Neuronal stem cell (in vitro differentiated cells): ENCODE results near the gene TBC1D22A.

ENCODE experiments used
- DNase-seq: peaks from one replicate; pipeline ENCODE4 v3.0.0-alpha.2; 2013; ENCODE audit warnings: low spot score
- H2AFZ ChIP-seq: one replicate; pipeline ENCODE4 v1.6.1; 2013; ENCODE audit warnings: mild to moderate bottlenecking, low read length, inconsistent platforms
- H2AK5ac ChIP-seq: 2 replicates; pipeline ENCODE4 v1.6.1; 2013; ENCODE audit warnings: low read depth, mild to moderate bottlenecking, inconsistent platforms, low read length, moderate library complexity, mixed read lengths
- H2BK120ac ChIP-seq: 2 replicates; pipeline ENCODE4 v1.6.1; 2013; ENCODE audit warnings: low read depth, mild to moderate bottlenecking, inconsistent platforms, low read length, moderate library complexity, mixed read lengths
- H2BK12ac ChIP-seq: one replicate; pipeline ENCODE4 v1.6.1; 2013; ENCODE audit warnings: low read length, inconsistent platforms
- H2BK15ac ChIP-seq: 2 replicates; pipeline ENCODE4 v1.6.1; 2013; ENCODE audit warnings: mild to moderate bottlenecking, low read length, inconsistent platforms, mixed read lengths
- H2BK5ac ChIP-seq: one replicate; pipeline ENCODE4 v1.6.1; 2013; ENCODE audit warnings: inconsistent platforms, mild to moderate bottlenecking, low read length, moderate library complexity
- H3K14ac ChIP-seq: one replicate; pipeline ENCODE4 v1.6.1; 2013; ENCODE audit warnings: low read length, inconsistent platforms
- H3K18ac ChIP-seq: 2 replicates; pipeline ENCODE4 v1.6.1; 2013; ENCODE audit warnings: low read length, inconsistent platforms
- H3K23ac ChIP-seq: 2 replicates; pipeline ENCODE4 v1.6.1; 2013; ENCODE audit warnings: low read depth, mild to moderate bottlenecking, mixed read lengths, low read length, inconsistent platforms; ENCODE audit not compliant: poor library complexity
- H3K27ac ChIP-seq: replicated peaks from 3 replicates; pipeline ENCODE4 v1.5.1; 2013; ENCODE audit warnings: low read length, inconsistent platforms
- H3K27me3 ChIP-seq, 3 experiments: 2 replicates each; pipeline ENCODE4 v1.6.1; 2013; ENCODE audit warnings: low read length in 3 of 3, mild to moderate bottlenecking in 2 of 3, inconsistent platforms in 1 of 3, low read depth in 1 of 3, mixed read lengths in 1 of 3, moderate library complexity in 1 of 3; ENCODE audit not compliant: control insufficient read depth in 3 of 3, insufficient read depth in 3 of 3
- H3K36me3 ChIP-seq, 2 donors: replicated peaks in 1 of 2; 2 replicates each; pipeline ENCODE4 v1.6.1; 2013; ENCODE audit warnings: low read length in 2 of 2; ENCODE audit not compliant: control insufficient read depth in 2 of 2, insufficient read depth in 2 of 2
- H3K4ac ChIP-seq: 2 replicates; pipeline ENCODE4 v1.6.1; 2013; ENCODE audit warnings: inconsistent platforms, mild to moderate bottlenecking, low read length, moderate library complexity
- H3K4me1 ChIP-seq, 2 donors: 1 replicate in 1 of 2; 2 replicates in 1 of 2; pipeline ENCODE4 v1.6.1; 2013; ENCODE audit warnings: low read length in 2 of 2, low read depth in 1 of 2; ENCODE audit not compliant: control insufficient read depth in 2 of 2, insufficient read depth in 1 of 2
- H3K4me2 ChIP-seq: one replicate; pipeline ENCODE4 v1.6.1; 2013; ENCODE audit warnings: mild to moderate bottlenecking, low read length, inconsistent platforms; ENCODE audit not compliant: insufficient read depth, poor library complexity, severe bottlenecking
- H3K4me3 ChIP-seq, 2 donors: 2 replicates each; pipeline ENCODE4 v1.5.1; 2013; ENCODE audit warnings: low read length in 2 of 2, mild to moderate bottlenecking in 2 of 2, inconsistent platforms in 1 of 2, moderate library complexity in 1 of 2
- H3K79me1 ChIP-seq: one replicate; pipeline ENCODE4 v1.6.1; 2013; ENCODE audit warnings: low read depth, mild to moderate bottlenecking, inconsistent platforms, low read length, moderate library complexity
- H3K9ac ChIP-seq: one replicate; pipeline ENCODE4 v1.6.1; 2013; ENCODE audit warnings: mild to moderate bottlenecking, low read depth, low read length, inconsistent platforms; ENCODE audit not compliant: poor library complexity
- H3K9me3 ChIP-seq, 2 donors: replicated peaks in 1 of 2; 2 replicates each; pipeline versions ENCODE3 to v1.6.1; 2013; ENCODE audit warnings: low read length in 2 of 2, mild to moderate bottlenecking in 2 of 2, inconsistent platforms in 1 of 2, low read depth in 1 of 2, mixed read lengths in 1 of 2, moderate library complexity in 1 of 2; ENCODE audit not compliant: control insufficient read depth in 2 of 2, insufficient read depth in 1 of 2
- H4K8ac ChIP-seq: one replicate; pipeline ENCODE4 v1.6.1; 2013; ENCODE audit warnings: low read depth, mild to moderate bottlenecking, inconsistent platforms, low read length, moderate library complexity
- H4K91ac ChIP-seq: one replicate; pipeline ENCODE4 v1.6.1; 2013; ENCODE audit warnings: low read length, low read depth, mild to moderate bottlenecking, inconsistent platforms; ENCODE audit not compliant: poor library complexity
- WGBS, 2 donors: extraction: QIAGEN DNeasy Blood & Tissue Kit; methylation state at CpG; one replicate each; pipeline ENCODE4 v1.1.7; 2013; ENCODE audit warnings: missing lambda C conversion rate in 2 of 2, mixed read lengths in 1 of 2; ENCODE audit not compliant: insufficient read length in 2 of 2, insufficient replicate concordance in 1 of 2; ENCODE audit errors: extremely low coverage in 2 of 2; 5-methylcytosine and 5-hydroxymethylcytosine counted together

The TBC1D22A gene

DNA sequence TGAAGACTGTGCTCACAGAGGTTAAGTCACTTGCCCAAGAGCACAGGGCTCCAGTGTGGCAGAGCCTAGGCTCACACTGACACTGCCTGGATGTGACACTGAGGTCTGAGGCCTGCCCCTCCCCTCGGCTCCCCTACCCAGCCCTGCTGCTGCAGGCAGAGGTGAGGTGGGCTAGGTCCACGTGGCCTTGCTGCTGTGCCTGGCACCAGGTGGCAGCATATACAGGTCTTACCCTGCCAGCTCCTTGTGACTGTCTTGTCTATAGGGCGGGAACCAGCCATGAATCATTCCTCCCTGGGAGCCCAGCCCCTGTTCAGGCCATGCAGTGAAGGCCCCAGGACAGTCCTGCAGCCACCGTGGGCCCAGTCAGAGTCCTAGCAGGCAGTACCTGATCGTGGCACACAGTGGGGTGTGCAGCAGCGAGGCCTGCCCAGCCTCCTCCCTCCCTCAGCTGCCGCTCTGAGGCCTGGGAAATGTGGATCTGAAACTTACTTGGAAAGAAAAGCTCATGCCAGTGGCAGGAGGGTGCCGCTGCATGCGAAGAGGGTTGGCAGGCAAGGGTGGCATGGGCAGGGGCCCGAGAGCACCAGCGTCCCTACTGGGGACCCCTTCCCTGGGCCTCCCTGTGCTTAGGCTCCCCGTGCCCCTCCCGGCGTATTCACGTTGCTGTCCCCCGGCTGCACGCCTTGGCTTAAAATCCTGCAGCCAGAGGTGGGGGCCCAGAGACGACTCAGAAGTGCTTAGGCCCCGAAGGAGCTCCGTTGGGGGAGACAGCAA, 23.2 kb upstream of the TBC1D22A start:
- WGBS, 2 donors = no CpG with 5 or more reads among the region's 20 CpGs
- peak overlapping the region; percentile 71 for H3K9ac ChIP-seq
- H3K36me3 ChIP-seq = peaks cover 8 to 20% of the 10 kb centered on the region in 2 donors
- peak overlapping the region; percentile 59 for H3K14ac ChIP-seq
- peak overlapping the region; percentile 89 for H3K23ac ChIP-seq
- H3K79me1 ChIP-seq = peaks cover 12% of the 10 kb centered on the region
- peaks cover 21 to 23% of the 10 kb centered on the region in 2 donors for H3K4me1 ChIP-seq
- H4K91ac ChIP-seq = peak overlapping the region; percentile 68
- H3K4ac ChIP-seq = peak overlapping the region; percentile 58
- H2BK12ac ChIP-seq = peak overlapping the region; percentile 63
- no peaks in the 10 kb centered on the region for H3K9me3 ChIP-seq
- no peak overlapping the region for H3K27ac ChIP-seq
- H3K27me3 ChIP-seq = peaks cover 0 to 2% (median 0%) of the 10 kb centered on the region in 3 experiments
- peak overlapping the region; percentile 56 for H2BK120ac ChIP-seq
- no peak for DNase-seq
- H3K4me3 ChIP-seq = peak overlapping the region in 1 of 2 donors; percentile 72
- no peak overlapping the region for H2BK5ac ChIP-seq
- H2AFZ ChIP-seq = peak overlapping the region; percentile 100
- peak overlapping the region; percentile 99 for H2BK15ac ChIP-seq
- peak overlapping the region; percentile 92 for H2AK5ac ChIP-seq
- peak overlapping the region; percentile 48 for H4K8ac ChIP-seq
- H3K4me2 ChIP-seq = no peak overlapping the region
- peak overlapping the region; percentile 99 for H3K18ac ChIP-seq

DNA sequence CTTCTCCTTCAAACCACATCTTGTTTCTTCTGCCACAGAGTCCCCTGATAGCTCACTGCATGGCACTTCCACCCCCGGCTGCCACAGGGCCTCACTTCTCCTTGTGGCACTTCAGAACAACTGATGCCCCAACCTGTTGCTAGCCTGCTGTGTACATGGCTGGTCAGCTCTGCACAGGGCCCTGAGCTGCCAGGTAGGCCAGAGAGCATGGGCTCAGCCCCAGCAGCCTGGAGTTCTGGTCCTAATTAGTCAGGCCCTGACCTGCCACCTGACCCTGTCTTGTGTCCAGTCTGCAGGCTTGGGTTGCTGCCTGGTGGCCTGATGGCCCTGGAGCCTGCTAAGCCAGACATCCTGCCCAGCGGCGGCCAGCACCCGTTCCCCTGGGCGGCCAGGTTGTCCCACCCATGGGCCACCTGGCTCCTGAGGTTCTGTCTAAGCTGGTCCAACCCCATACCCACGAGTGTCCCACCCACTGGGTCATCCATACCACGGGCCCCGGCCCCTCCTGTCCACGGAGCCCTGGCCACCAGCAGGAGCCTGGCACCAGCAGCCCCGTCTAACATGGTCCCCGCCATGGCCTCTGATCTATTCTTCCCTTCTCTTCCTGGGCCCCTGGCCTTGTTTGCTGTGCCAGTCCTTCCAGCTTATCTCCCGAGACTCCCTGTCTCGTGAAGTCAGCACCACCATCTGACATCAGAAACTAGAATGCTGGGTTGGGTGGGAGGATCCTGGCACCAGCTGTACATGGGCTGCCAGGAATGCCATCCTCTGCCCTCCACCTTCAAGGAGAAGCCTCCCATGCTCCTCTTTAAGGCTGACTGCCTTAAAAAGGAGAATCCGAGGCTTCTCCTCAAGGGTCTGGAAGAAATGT, 21.3 kb upstream of the TBC1D22A start:
- Histone ChIP-seq H3K36me3 (peaks cover 0 to 2% of the 10 kb centered on the region in 2 donors), H3K9me3 (no peaks in the 10 kb centered on the region), H2BK120ac (no peak overlapping the region), H3K79me1 (peaks cover 2% of the 10 kb centered on the region), H3K27ac (no peak overlapping the region), H4K8ac (no peak overlapping the region), H3K4me2 (no peak overlapping the region), H3K18ac (peak overlapping the region; percentile 28), H3K4ac (peak overlapping the region; percentile 12), H3K14ac (no peak overlapping the region), H4K91ac (no peak overlapping the region), H3K27me3 (peaks cover 0 to 4% (median 0%) of the 10 kb centered on the region in 3 experiments), H2BK5ac (no peak overlapping the region), H2BK15ac (peak overlapping the region; percentile 20), H3K9ac (peak overlapping the region; percentile 70), H3K4me1 (peaks cover 12 to 21% of the 10 kb centered on the region in 2 donors), H2AK5ac (peak overlapping the region; percentile 66), H2BK12ac (no peak overlapping the region), H3K23ac (peak overlapping the region; percentile 53), H2AFZ (no peak overlapping the region), H3K4me3 (no peak overlapping the region)
- DNase-seq = no peak
- no CpG with 5 or more reads among the region's 14 CpGs for WGBS, 2 donors

DNA sequence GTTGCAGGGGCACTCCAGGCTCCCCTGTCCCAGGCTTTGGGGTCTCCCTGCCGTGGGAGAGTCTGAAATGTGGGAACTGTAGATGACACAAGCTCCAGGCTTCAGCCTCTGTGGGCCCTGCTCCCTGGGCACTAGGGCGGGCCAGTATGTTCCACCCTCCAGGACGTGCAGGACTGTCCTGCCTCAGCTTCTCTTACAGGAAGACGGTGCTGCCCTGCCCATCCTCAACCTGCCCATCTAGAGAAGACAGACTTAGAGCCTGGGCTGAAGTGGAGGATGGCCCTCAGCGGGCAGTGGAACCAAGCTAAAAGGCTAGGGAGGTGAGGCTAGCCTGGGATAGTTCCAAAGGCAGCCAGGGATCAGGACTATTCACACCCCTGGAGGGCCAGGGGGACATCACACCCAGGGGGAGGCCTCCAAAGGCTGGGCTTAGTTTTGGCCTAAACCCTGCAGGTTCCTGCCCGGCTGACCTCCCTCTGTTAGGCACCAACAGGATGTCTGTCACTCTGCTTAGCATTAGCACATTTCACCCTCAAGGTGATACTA, 20.4 kb upstream of the TBC1D22A start:
- Histone ChIP-seq H3K27ac (no peak overlapping the region), H3K9me3 (no peaks in the 10 kb centered on the region), H3K4me3 (no peak overlapping the region), H2AK5ac (no peak overlapping the region), H3K79me1 (peaks cover 2% of the 10 kb centered on the region), H2BK15ac (no peak overlapping the region), H3K36me3 (no peaks in the 10 kb centered on the region), H3K4me2 (no peak overlapping the region), H3K14ac (no peak overlapping the region), H4K91ac (no peak overlapping the region), H3K27me3 (peaks cover 0 to 13% (median 0%) of the 10 kb centered on the region in 3 experiments), H3K9ac (no peak overlapping the region), H2BK12ac (no peak overlapping the region), H3K18ac (no peak overlapping the region), H3K4me1 (peaks cover 6 to 14% of the 10 kb centered on the region in 2 donors), H2BK5ac (no peak overlapping the region), H4K8ac (no peak overlapping the region), H2BK120ac (no peak overlapping the region), H2AFZ (no peak overlapping the region), H3K23ac (peak overlapping the region; percentile 19), H3K4ac (no peak overlapping the region)
- WGBS, 2 donors = no CpG with 5 or more reads among the region's 6 CpGs
- no peak for DNase-seq
